HepG2 (cell line): Measurements from ENCODE around the gene CYP4F12. TPM values are rescaled to one million over a fixed set of nuclear protein-coding genes. Genes with fewer than 3 reads are reported as not detected.

ENCODE experiments used
- AKAP8 ChIP-seq: sonication (generic); formaldehyde crosslinking; IDR thresholded peaks from 2 replicates; pipeline ENCODE4 v1.5.1; 2020; ENCODE audit warnings: mild to moderate bottlenecking, missing genetic modification reagents
- ARNT ChIP-seq: fragments of 450-650 bp; IDR thresholded peaks from 2 replicates; pipeline ENCODE4 v1.6.1; 2017
- CHCHD3 ChIP-seq: sonication (generic); formaldehyde crosslinking; IDR thresholded peaks from 2 replicates; pipeline ENCODE4 v1.8.0; 2022; ENCODE audit warnings: mild to moderate bottlenecking, missing genetic modification reagents, moderate library complexity
- E2F5 ChIP-seq: sonication (generic); formaldehyde crosslinking; conservative IDR thresholded peaks from 2 replicates; pipeline ENCODE4 v1.4.0; 2020; ENCODE audit warnings: missing genetic modification reagents
- ETV6 ChIP-seq: sonication (generic); formaldehyde crosslinking; conservative IDR thresholded peaks from 2 replicates; pipeline ENCODE4 v1.4.0; 2020; ENCODE audit warnings: missing genetic modification reagents
- GTF3A ChIP-seq: sonication (generic); formaldehyde crosslinking; conservative IDR thresholded peaks from 2 replicates; pipeline ENCODE4 v1.4.0; 2020; ENCODE audit warnings: mild to moderate bottlenecking, missing genetic modification reagents
- HCFC1 ChIP-seq: fragments of 150-350 bp; IDR thresholded peaks from 2 replicates; pipeline ENCODE4 v1.6.1; 2014; ENCODE audit warnings: low read depth, low read length
- HOMEZ ChIP-seq: IDR thresholded peaks from 2 replicates; pipeline ENCODE4 v1.6.1; 2016; ENCODE audit warnings: low read depth
- LCORL ChIP-seq, 2 experiments: fragments of 450-650 bp in 1 of 2; sonication (generic) in 1 of 2; formaldehyde crosslinking in 1 of 2; IDR thresholded peaks; 2 replicates each; pipeline versions ENCODE4 v1.5.0 to v1.6.1; 2017 to 2020; ENCODE audit warnings: antibody characterized with exemption in 1 of 2, missing genetic modification reagents in 1 of 2
- NFKBIZ ChIP-seq: IDR thresholded peaks from 2 replicates; pipeline ENCODE4 v1.6.1; 2018; ENCODE audit warnings: missing genetic modification reagents, missing compliant biosample characterization
- PAF1 ChIP-seq: IDR thresholded peaks from 2 replicates; pipeline ENCODE4 v1.6.1; 2016; ENCODE audit warnings: missing genetic modification reagents, missing compliant biosample characterization
- PREB ChIP-seq: sonication (generic); formaldehyde crosslinking; IDR thresholded peaks from 2 replicates; pipeline ENCODE4 v1.4.0; 2020; ENCODE audit warnings: missing genetic modification reagents
- SOX6 ChIP-seq, 2 experiments: fragments of 450-650 bp in 1 of 2; sonication (generic) in 1 of 2; formaldehyde crosslinking in 1 of 2; IDR thresholded peaks; 2 replicates each; pipeline versions ENCODE4 v1.4.0 to v1.6.1; 2017 to 2020; ENCODE audit warnings: antibody characterized with exemption in 1 of 2, mild to moderate bottlenecking in 1 of 2, missing genetic modification reagents in 1 of 2
- TEAD2 ChIP-seq: sonication (generic); formaldehyde crosslinking; IDR thresholded peaks from 2 replicates; pipeline ENCODE4 v1.9.0; 2021; ENCODE audit warnings: missing genetic modification reagents
- THAP9 ChIP-seq: sonication (generic); formaldehyde crosslinking; IDR thresholded peaks from 2 replicates; pipeline ENCODE4; 2020; ENCODE audit warnings: missing genetic modification reagents, mild to moderate bottlenecking, borderline replicate concordance
- ZBTB14 ChIP-seq: sonication (generic); formaldehyde crosslinking; IDR thresholded peaks from 2 replicates; pipeline ENCODE4 v1.4.0; 2020; ENCODE audit warnings: missing genetic modification reagents
- ZBTB21 ChIP-seq: sonication (generic); formaldehyde crosslinking; IDR thresholded peaks from 2 replicates; pipeline ENCODE4 v1.4.0; 2020; ENCODE audit warnings: missing genetic modification reagents
- ZKSCAN5 ChIP-seq: sonication (generic); formaldehyde crosslinking; IDR thresholded peaks from 2 replicates; pipeline ENCODE4 v1.5.1; 2020; ENCODE audit warnings: mild to moderate bottlenecking, missing genetic modification reagents
- ZNF124 ChIP-seq: sonication (generic); formaldehyde crosslinking; IDR thresholded peaks from 2 replicates; pipeline ENCODE4 v1.4.0; 2020; ENCODE audit warnings: missing genetic modification reagents
- ZNF556 ChIP-seq: sonication (generic); formaldehyde crosslinking; IDR thresholded peaks from 2 replicates; pipeline ENCODE4 v1.4.0; 2020; ENCODE audit warnings: mild to moderate bottlenecking, missing genetic modification reagents, borderline replicate concordance
- ZNF576 ChIP-seq: sonication (generic); formaldehyde crosslinking; IDR thresholded peaks from 2 replicates; pipeline ENCODE4 v1.4.0; 2020; ENCODE audit warnings: mild to moderate bottlenecking, missing genetic modification reagents
- ZNF780A ChIP-seq: sonication (generic); formaldehyde crosslinking; IDR thresholded peaks from 2 replicates; pipeline ENCODE4 v1.8.0; 2022; ENCODE audit warnings: mild to moderate bottlenecking, missing genetic modification reagents, moderate library complexity
- ZNF839 ChIP-seq: sonication (generic); formaldehyde crosslinking; IDR thresholded peaks from 2 replicates; pipeline ENCODE4 v1.4.0; 2020; ENCODE audit warnings: missing genetic modification reagents, mild to moderate bottlenecking, borderline replicate concordance
- polyA plus RNA-seq, 8 experiments: library from polyadenylated mRNA; depleted of rRNA in 3 of 8; stranded (reverse) in 7 of 8; unstranded in 1 of 8; fragments of >200 nt; fragmentation: Illumina TruSeq in 4 of 8; extraction: Trizol in 4 of 8; gene quantifications; 2 replicates each; pipeline versions ENCODE4 v1.2.1 to v1.2.3, GENCODE V29; 2011 to 2016; ENCODE audit warnings: low read depth in 4 of 8, missing spikeins in 1 of 8, mixed read lengths in 1 of 8; ENCODE audit not compliant: insufficient read depth in 1 of 8
- total RNA-seq, 5 experiments: library from RNA; depleted of rRNA; stranded (reverse); fragments of >200 nt; fragmentation: Illumina TruSeq; extraction: Trizol; gene quantifications; 2 replicates each; pipeline ENCODE4 v1.2.3, GENCODE V29; 2016; ENCODE audit warnings: low read depth in 1 of 5

The CYP4F12 gene
- total and polyA plus RNA-seq, 2 of the 13 experiments (the other 11 are each of a cell fraction or from before 2014, with no cell fraction given): 29.9 to 30.8 TPM

- no peak for TF ChIP-seq HOMEZ
- TF ChIP-seq GTF3A (CRISPR knock-in tag): no peak
- no peak for TF ChIP-seq SOX6 (IDR thresholded peaks at IDR 0.05)
- no peak for TF ChIP-seq SOX6 (CRISPR knock-in tag; IDR thresholded peaks at IDR 0.05)
- TF ChIP-seq ZBTB14 (CRISPR knock-in tag): no peak
- 0 out of 2 replicates have a peak, but pooled peaks have one; percentile 41 for TF ChIP-seq ETV6 (CRISPR knock-in tag)
- TF ChIP-seq ZNF556 (CRISPR knock-in tag): no peak
- no peak for TF ChIP-seq ARNT
- no peak for TF ChIP-seq ZBTB21
- TF ChIP-seq LCORL (IDR thresholded peaks at IDR 0.05): no peak
- no peak for TF ChIP-seq LCORL (CRISPR knock-in tag; IDR thresholded peaks at IDR 0.05)
- TF ChIP-seq HCFC1: no peak
- no peak for TF ChIP-seq CHCHD3 (CRISPR knock-in tag)
- TF ChIP-seq ZNF124 (CRISPR knock-in tag): peak; percentile 70; the same call in 1 of the 2 replicates
- no peak for TF ChIP-seq TEAD2 (CRISPR knock-in tag)
- TF ChIP-seq ZNF780A (CRISPR knock-in tag): no peak
- TF ChIP-seq ZNF839 (CRISPR knock-in tag): no peak
- no peak for TF ChIP-seq E2F5
- TF ChIP-seq NFKBIZ (CRISPR knock-in tag): 0 out of 2 replicates have a peak, but pooled peaks have one; percentile 48
- TF ChIP-seq AKAP8: no peak
- TF ChIP-seq PAF1 (CRISPR knock-in tag): no peak
- TF ChIP-seq THAP9 (CRISPR knock-in tag): no peak
- TF ChIP-seq ZNF576 (CRISPR knock-in tag): no peak
- TF ChIP-seq ZKSCAN5: no peak
- no peak for TF ChIP-seq PREB (CRISPR knock-in tag)
These were observed 41.1 kb upstream of the CYP4F12 start (continued) for GRCh38 chr19:15631817-15632216.
